ENCODE results near the gene DLGAP4. TPM values are rescaled to one million over a fixed set of nuclear protein-coding genes. Genes with fewer than 3 reads are reported as not detected.

Gene DLGAP4
- total RNA-seq, 1 donor from 2014 or later: 77.3 TPM

GRCh38 chr20:36477475-36477874 is 171.3 kb downstream of the DLGAP4 start:
- no peak for TF ChIP-seq POLR2AphosphoS5 (IDR thresholded peaks at IDR 0.05; ENCODE audit: insufficient read depth in 1 of 2, low read depth in 1 of 2)
- no peak for DNase-seq (ENCODE audit: extremely low spot score in 2 of 2)
- Histone ChIP-seq H3K4me3 (no peak overlapping the region), H3K4me1 (peaks cover 79% of the 10 kb centered on the region), H3K9me3 (no peaks in the 10 kb centered on the region), H3K36me3 (no peaks in the 10 kb centered on the region), H3K27me3 (no peaks in the 10 kb centered on the region), H3K27ac (no peak overlapping the region)
- intact Hi-C loops (cut with DNase I): no loop called here

- no peak overlapping the region for H3K27ac ChIP-seq
- no peaks in the 10 kb centered on the region for H3K9me3 ChIP-seq
- no peak for TF ChIP-seq CTCF (IDR thresholded peaks at IDR 0.05)
- TF ChIP-seq POLR2A (IDR thresholded peaks at IDR 0.05): no peak
- no peak for TF ChIP-seq POLR2AphosphoS5 (IDR thresholded peaks at IDR 0.05; ENCODE audit: insufficient read depth in 1 of 2, low read depth in 1 of 2)
- intact Hi-C loops (cut with DNase I): no loop called here
- no peak overlapping the region for H3K4me3 ChIP-seq
- peaks cover 79% of the 10 kb centered on the region for H3K4me1 ChIP-seq
- DNase-seq (ENCODE audit: extremely low spot score in 2 of 2): no peak
- H3K36me3 ChIP-seq: no peaks in the 10 kb centered on the region
- H3K27me3 ChIP-seq: no peaks in the 10 kb centered on the region
Measured at GRCh38 chr20:36478137-36478905, 172.2 kb downstream of the DLGAP4 start.

- Histone ChIP-seq H3K27ac (no peak overlapping the region), H3K4me1 (peaks cover 77% of the 10 kb centered on the region)
Measured at GRCh38 chr20:36479938-36480337, 173.8 kb downstream of the DLGAP4 start.

GRCh38 chr20:36480456-36481048 is 174.4 kb downstream of the DLGAP4 start:
- Histone ChIP-seq H3K27ac (no peak overlapping the region), H3K4me3 (no peak overlapping the region), H3K4me1 (peaks cover 77% of the 10 kb centered on the region)

More at GRCh38 chr20:36479938-36480337, 173.8 kb downstream of the DLGAP4 start:
- no peak for DNase-seq (ENCODE audit: extremely low spot score in 2 of 2)
- Histone ChIP-seq H3K4me3 (no peak overlapping the region), H3K9me3 (no peaks in the 10 kb centered on the region), H3K27me3 (no peaks in the 10 kb centered on the region), H3K36me3 (no peaks in the 10 kb centered on the region)
- intact Hi-C loops (cut with DNase I): no loop called here
- TF ChIP-seq CTCF (IDR thresholded peaks at IDR 0.05): no peak
- TF ChIP-seq POLR2AphosphoS5 (IDR thresholded peaks at IDR 0.05; ENCODE audit: insufficient read depth in 1 of 2, low read depth in 1 of 2): no peak
- no peak for TF ChIP-seq POLR2A (IDR thresholded peaks at IDR 0.05)

More at GRCh38 chr20:36480456-36481048, 174.4 kb downstream of the DLGAP4 start:
- Histone ChIP-seq H3K9me3 (no peaks in the 10 kb centered on the region), H3K36me3 (no peaks in the 10 kb centered on the region), H3K27me3 (no peaks in the 10 kb centered on the region)
- TF ChIP-seq CTCF (IDR thresholded peaks at IDR 0.05): no peak
- TF ChIP-seq POLR2A (IDR thresholded peaks at IDR 0.05): no peak
- no peak for TF ChIP-seq POLR2AphosphoS5 (IDR thresholded peaks at IDR 0.05; ENCODE audit: insufficient read depth in 1 of 2, low read depth in 1 of 2)
- intact Hi-C loops (cut with DNase I): no loop called here
- DNase-seq (ENCODE audit: extremely low spot score in 2 of 2): no peak
